ENCODE data around the gene TMEM120B. TPM values are rescaled to one million over a fixed set of nuclear protein-coding genes. Genes with fewer than 3 reads are reported as not detected.

Gene TMEM120B
- total RNA-seq, 1 experiment from 2014 or later: 18.5 TPM

DNA sequence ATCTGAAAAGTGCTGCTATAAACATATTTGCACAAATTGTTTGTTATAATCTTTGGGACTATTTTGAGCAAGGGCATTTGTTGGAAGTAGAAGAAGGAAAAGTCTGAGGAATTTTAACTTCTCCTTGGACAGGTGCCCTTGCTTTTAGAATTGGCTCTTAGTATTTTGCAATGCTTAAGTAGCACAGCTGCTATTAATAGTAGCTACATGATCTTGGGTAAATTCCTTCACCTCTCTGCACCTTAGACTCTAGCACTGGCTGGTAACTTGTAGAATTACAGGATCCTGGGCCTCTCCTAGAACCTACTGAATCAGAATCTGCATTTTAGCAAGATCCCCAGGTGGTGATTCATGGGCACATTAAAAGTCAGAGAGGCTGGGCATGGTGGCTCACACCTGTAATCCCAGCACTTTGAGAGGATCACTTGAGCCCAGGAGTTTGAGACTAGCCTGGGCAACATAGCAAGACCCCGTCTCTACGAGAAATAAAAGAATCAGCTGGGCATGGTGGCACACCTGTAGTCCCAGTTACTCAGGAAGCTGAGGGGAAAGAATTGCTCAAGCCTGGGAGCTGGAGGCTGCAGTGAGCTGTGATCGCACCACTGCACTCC, 10.8 kb upstream of the TMEM120B start:
- no peaks in the 10 kb centered on the region for H3K27me3 ChIP-seq (ENCODE audit: low read length)
- H3K36me3 ChIP-seq (ENCODE audit: low read depth, low read length): no peaks in the 10 kb centered on the region
- DNase-seq (no peak), ATAC-seq (no peak; the same call in 1 of the 2 replicates)
- H3F3A ChIP-seq (ENCODE audit: low read length, unreplicated experiment): no peaks in the 10 kb centered on the region
- no peaks in the 10 kb centered on the region for H3K9me3 ChIP-seq (ENCODE audit: low read length)
- no peaks in the 10 kb centered on the region for H3K9me2 ChIP-seq (replicated peaks; ENCODE audit: low read length)
- no peak overlapping the region for H2AFZ ChIP-seq (ENCODE audit: low read length)
- TF ChIP-seq EZH2phosphoT487 (IDR thresholded peaks at IDR 0.05; ENCODE audit: borderline replicate concordance, low read length): no peak
- no peak for TF ChIP-seq EZH2 (IDR thresholded peaks at IDR 0.05; ENCODE audit: low read length, unreplicated experiment)
- TF ChIP-seq, protein P1, sequence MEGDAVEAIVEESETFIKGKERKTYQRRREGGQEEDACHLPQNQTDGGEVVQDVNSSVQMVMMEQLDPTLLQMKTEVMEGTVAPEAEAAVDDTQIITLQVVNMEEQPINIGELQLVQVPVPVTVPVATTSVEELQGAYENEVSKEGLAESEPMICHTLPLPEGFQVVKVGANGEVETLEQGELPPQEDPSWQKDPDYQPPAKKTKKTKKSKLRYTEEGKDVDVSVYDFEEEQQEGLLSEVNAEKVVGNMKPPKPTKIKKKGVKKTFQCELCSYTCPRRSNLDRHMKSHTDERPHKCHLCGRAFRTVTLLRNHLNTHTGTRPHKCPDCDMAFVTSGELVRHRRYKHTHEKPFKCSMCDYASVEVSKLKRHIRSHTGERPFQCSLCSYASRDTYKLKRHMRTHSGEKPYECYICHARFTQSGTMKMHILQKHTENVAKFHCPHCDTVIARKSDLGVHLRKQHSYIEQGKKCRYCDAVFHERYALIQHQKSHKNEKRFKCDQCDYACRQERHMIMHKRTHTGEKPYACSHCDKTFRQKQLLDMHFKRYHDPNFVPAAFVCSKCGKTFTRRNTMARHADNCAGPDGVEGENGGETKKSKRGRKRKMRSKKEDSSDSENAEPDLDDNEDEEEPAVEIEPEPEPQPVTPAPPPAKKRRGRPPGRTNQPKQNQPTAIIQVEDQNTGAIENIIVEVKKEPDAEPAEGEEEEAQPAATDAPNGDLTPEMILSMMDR (conservative IDR thresholded peaks at IDR 0.05; ENCODE audit: low read depth, low read length): no peak
- POLR2A ChIA-PET (ENCODE audit: unreplicated experiment): no interaction called here
- no peaks in the 10 kb centered on the region for H4K20me1 ChIP-seq (ENCODE audit: low read length)
- no peak overlapping the region for H3K4me2 ChIP-seq (ENCODE audit: low read length)
- no peak overlapping the region for H3K27ac ChIP-seq (ENCODE audit: low read length)
- H3K79me2 ChIP-seq (ENCODE audit: low read length): no peaks in the 10 kb centered on the region
- BruUV-seq (replicated peaks): no TSS peak
- CTCF ChIA-PET: interaction anchor here (1.0 kb wide), 1 partner anchor 91 kb away, joined by 3 read pairs; no protein-coding TSS in a partner anchor
- H3K9ac ChIP-seq (ENCODE audit: low read length): no peak overlapping the region
- intact Hi-C loops (cut with micrococcal nuclease): no loop called here
- no peak overlapping the region for H3K4me3 ChIP-seq (ENCODE audit: low read length)
- no peaks in the 10 kb centered on the region for H3K4me1 ChIP-seq (ENCODE audit: insufficient read depth, low read length)

GRCh38 chr12:121702944-121703343, 9.6 kb upstream of the TMEM120B start:
- Histone ChIP-seq H3K27me3 (ENCODE audit: low read length) (no peaks in the 10 kb centered on the region), H3K4me2 (ENCODE audit: low read length) (no peak overlapping the region), H3F3A (ENCODE audit: low read length, unreplicated experiment) (no peaks in the 10 kb centered on the region), H4K20me1 (ENCODE audit: low read length) (no peaks in the 10 kb centered on the region), H3K4me1 (ENCODE audit: insufficient read depth, low read length) (no peaks in the 10 kb centered on the region), H3K4me3 (ENCODE audit: low read length) (no peak overlapping the region), H3K9ac (ENCODE audit: low read length) (no peak overlapping the region), H3K9me3 (ENCODE audit: low read length) (no peaks in the 10 kb centered on the region), H3K79me2 (ENCODE audit: low read length) (no peaks in the 10 kb centered on the region), H2AFZ (ENCODE audit: low read length) (no peak overlapping the region), H3K36me3 (ENCODE audit: low read depth, low read length) (no peaks in the 10 kb centered on the region), H3K27ac (ENCODE audit: low read length) (no peak overlapping the region), H3K9me2 (replicated peaks; ENCODE audit: low read length) (no peaks in the 10 kb centered on the region)
- TF ChIP-seq, protein P1 (conservative IDR thresholded peaks at IDR 0.05; ENCODE audit: low read depth, low read length): no peak
- TF ChIP-seq EZH2 (IDR thresholded peaks at IDR 0.05; ENCODE audit: low read length, unreplicated experiment) (no peak), EZH2phosphoT487 (IDR thresholded peaks at IDR 0.05; ENCODE audit: borderline replicate concordance, low read length) (no peak)
- intact Hi-C loops (cut with micrococcal nuclease): no loop called here
- CTCF ChIA-PET: no interaction called here
- POLR2A ChIA-PET (ENCODE audit: unreplicated experiment): no interaction called here
- BruUV-seq (replicated peaks): no TSS peak
- ATAC-seq (no peak), DNase-seq (no peak)

DNA sequence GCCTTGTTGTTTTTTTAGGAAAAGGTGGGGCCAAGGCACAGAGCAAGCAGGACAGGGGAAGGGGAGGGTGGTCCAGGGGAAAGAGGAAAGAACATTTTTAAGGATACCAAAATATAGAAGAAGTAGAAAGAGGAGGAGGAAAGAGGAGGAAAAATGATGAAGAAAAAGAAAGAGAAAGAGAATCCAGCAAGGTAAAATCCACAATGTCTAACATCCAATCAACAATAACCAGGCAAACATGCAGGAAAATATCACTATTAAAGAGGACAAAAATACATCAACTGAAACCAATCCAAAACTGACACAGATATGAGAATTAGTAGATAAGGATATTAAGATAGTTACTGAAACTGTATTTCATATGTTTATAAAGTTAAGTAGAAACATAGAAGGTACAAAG, 7.0 kb upstream of the TMEM120B start:
- TF ChIP-seq EZH2phosphoT487 (IDR thresholded peaks at IDR 0.05; ENCODE audit: borderline replicate concordance, low read length) (no peak), EZH2 (IDR thresholded peaks at IDR 0.05; ENCODE audit: low read length, unreplicated experiment) (no peak)
- TF ChIP-seq, protein P1 (conservative IDR thresholded peaks at IDR 0.05; ENCODE audit: low read depth, low read length): no peak
- H3K27ac ChIP-seq (ENCODE audit: low read length): no peak overlapping the region
- no peak overlapping the region for H3K4me2 ChIP-seq (ENCODE audit: low read length)
- no peaks in the 10 kb centered on the region for H3K79me2 ChIP-seq (ENCODE audit: low read length)
- no peaks in the 10 kb centered on the region for H3K9me2 ChIP-seq (replicated peaks; ENCODE audit: low read length)
- CTCF ChIA-PET: no interaction called here
- H3K27me3 ChIP-seq (ENCODE audit: low read length): no peaks in the 10 kb centered on the region
- DNase-seq (no peak), ATAC-seq (no peak)
- no peaks in the 10 kb centered on the region for H3K9me3 ChIP-seq (ENCODE audit: low read length)
- intact Hi-C loops (cut with micrococcal nuclease): no loop called here
- no peaks in the 10 kb centered on the region for H3F3A ChIP-seq (ENCODE audit: low read length, unreplicated experiment)
- H3K4me1 ChIP-seq (ENCODE audit: insufficient read depth, low read length): 0 out of 2 replicates have a peak, but pooled peaks cover 5% of the 10 kb centered on the region
- H3K9ac ChIP-seq (ENCODE audit: low read length): no peak overlapping the region
- POLR2A ChIA-PET (ENCODE audit: unreplicated experiment): no interaction called here
- no peaks in the 10 kb centered on the region for H3K36me3 ChIP-seq (ENCODE audit: low read depth, low read length)
- H4K20me1 ChIP-seq (ENCODE audit: low read length): no peaks in the 10 kb centered on the region
- no TSS peak for BruUV-seq (replicated peaks)
- H3K4me3 ChIP-seq (ENCODE audit: low read length): no peak overlapping the region
- H2AFZ ChIP-seq (ENCODE audit: low read length): no peak overlapping the region
